GM12801 (cell line): Measurements from ENCODE around the gene DOK6.

ENCODE experiments used
- CTCF ChIP-seq: IDR thresholded peaks from one replicate; pipeline ENCODE4 v1.5.1; 2011; ENCODE audit warnings: control low read depth; ENCODE audit not compliant: insufficient read length; ENCODE audit errors: extremely low read depth

Gene DOK6

GRCh38 chr18:69804776-69805501, 404.3 kb downstream of the DOK6 start:
- TF ChIP-seq CTCF, result no peak

GRCh38 chr18:69808399-69808798, 407.7 kb downstream of the DOK6 start:
- TF ChIP-seq CTCF, result no peak

- no peak for TF ChIP-seq CTCF
Measured at GRCh38 chr18:69813559-69813958, 412.9 kb downstream of the DOK6 start.

GRCh38 chr18:69814861-69815385, 414.2 kb downstream of the DOK6 start:
- TF ChIP-seq CTCF, result no peak

- TF ChIP-seq CTCF, result no peak
Measured at GRCh38 chr18:69817335-69817940, 416.8 kb downstream of the DOK6 start.

GRCh38 chr18:69819460-69819859, 418.8 kb downstream of the DOK6 start:
- TF ChIP-seq CTCF, result no peak

- TF ChIP-seq CTCF, result no peak
Measured at GRCh38 chr18:69820538-69820937, 419.9 kb downstream of the DOK6 start.
